Endodermal cell (in vitro differentiated cells): Measurements from ENCODE around the gene FGF5. TPM values are rescaled to one million over a fixed set of nuclear protein-coding genes. Genes with fewer than 3 reads are reported as not detected.

Source experiments
- DNase-seq: peaks from one replicate; pipeline ENCODE4 v3.0.0-alpha.2; 2017
- H3K27ac ChIP-seq: 2 replicates; pipeline ENCODE4 v1.5.1; 2013; ENCODE audit warnings: mild to moderate bottlenecking, low read depth, low read length, moderate library complexity
- H3K27me3 ChIP-seq: 2 replicates; pipeline ENCODE4 v1.6.1; 2013; ENCODE audit warnings: mild to moderate bottlenecking, low read length, moderate library complexity; ENCODE audit not compliant: insufficient read depth, control insufficient read depth, poor library complexity, severe bottlenecking
- H3K36me3 ChIP-seq: 2 replicates; pipeline ENCODE4 v1.7.0; 2013; ENCODE audit warnings: mild to moderate bottlenecking, low read length, moderate library complexity; ENCODE audit not compliant: control insufficient read depth, insufficient read depth
- H3K4me1 ChIP-seq: one replicate; pipeline ENCODE4 v1.7.0; 2013; ENCODE audit warnings: low read length; ENCODE audit not compliant: control insufficient read depth, insufficient read depth
- H3K4me3 ChIP-seq: 2 replicates; pipeline ENCODE4 v1.5.1; 2013; ENCODE audit warnings: mild to moderate bottlenecking, low read length, moderate library complexity
- H3K9ac ChIP-seq: 2 replicates; pipeline ENCODE4 v1.6.1; 2013; ENCODE audit warnings: mild to moderate bottlenecking, low read length, moderate library complexity; ENCODE audit not compliant: poor library complexity, severe bottlenecking; ENCODE audit errors: extremely low read depth
- H3K9me3 ChIP-seq: 2 replicates; pipeline ENCODE4 v1.6.1; 2013; ENCODE audit warnings: mild to moderate bottlenecking, low read length, moderate library complexity; ENCODE audit not compliant: control insufficient read depth
- H3K27ac Mint-ChIP-seq: 2 replicates; pipeline ENCODE4 v1.8.0; 2020; ENCODE audit warnings: mixed read lengths
- H3K27me3 Mint-ChIP-seq: 2 replicates; pipeline ENCODE4 v1.8.0; 2021; ENCODE audit warnings: mild to moderate bottlenecking, mixed read lengths; ENCODE audit not compliant: insufficient read depth
- H3K36me3 Mint-ChIP-seq: 2 replicates; pipeline ENCODE4 v1.8.0; 2020; ENCODE audit warnings: low read depth, mixed read lengths
- H3K4me1 Mint-ChIP-seq: 2 replicates; pipeline ENCODE4 v1.8.0; 2020; ENCODE audit warnings: mixed read lengths
- H3K4me3 Mint-ChIP-seq: 2 replicates; pipeline ENCODE4 v1.8.0; 2020; ENCODE audit warnings: mild to moderate bottlenecking, moderate library complexity, mixed read lengths
- H3K9me3 Mint-ChIP-seq: 2 replicates; pipeline ENCODE4 v1.8.0; 2020; ENCODE audit warnings: mild to moderate bottlenecking, mixed read lengths
- CTCF ChIP-seq: fragments of 200-600 bp; sonication (generic); conservative IDR thresholded peaks from 2 replicates; pipeline ENCODE4 v1.5.0; 2021; ENCODE audit warnings: antibody characterized with exemption, mild to moderate bottlenecking
- WGBS, 2 experiments: methylation state at CpG; one replicate each; pipeline versions ENCODE4 v1.1.5 to v1.1.7; 2013; ENCODE audit warnings: missing lambda C conversion rate in 2 of 2, mixed read lengths in 1 of 2; ENCODE audit not compliant: insufficient coverage in 1 of 2, insufficient read length in 1 of 2; 5-methylcytosine and 5-hydroxymethylcytosine counted together
- total RNA-seq, 2 donors: library from RNA; stranded (reverse); fragmentation: NEBNext Ultra II Directional in 1 of 2; extraction: Animal tissue kit (Norgen Biotek cat#: 25700) in 1 of 2; gene quantifications; 2 replicates in 1 of 2; 3 replicates in 1 of 2; pipeline ENCODE4 v1.2.1, GENCODE V29; 2021

Gene FGF5
- total RNA-seq, 2 donors from 2014 or later = 0.49 to 1.6 TPM

- H3K27ac Mint-ChIP-seq = no peak overlapping the region
- peak; percentile 64 for TF ChIP-seq CTCF
- no peaks in the 10 kb centered on the region for H3K4me1 Mint-ChIP-seq
- no peak for DNase-seq
- no peaks in the 10 kb centered on the region for H3K9me3 Mint-ChIP-seq
- H3K9ac ChIP-seq = no peak overlapping the region
- H3K36me3 ChIP-seq = no peaks in the 10 kb centered on the region
- no peaks in the 10 kb centered on the region for H3K4me1 ChIP-seq
- H3K4me3 Mint-ChIP-seq = no peak overlapping the region
- H3K9me3 ChIP-seq = no peaks in the 10 kb centered on the region
- H3K36me3 Mint-ChIP-seq = no peaks in the 10 kb centered on the region
- peaks cover 75% of the 10 kb centered on the region for H3K27me3 ChIP-seq
- peaks cover 46% of the 10 kb centered on the region for H3K27me3 Mint-ChIP-seq
- no peak overlapping the region for H3K27ac ChIP-seq
- H3K4me3 ChIP-seq = no peak overlapping the region
These were observed 45.3 kb upstream of the FGF5 start for GRCh38 chr4:80221161-80221560.

- Mint-ChIP-seq H3K4me1 (no peaks in the 10 kb centered on the region), H3K36me3 (no peaks in the 10 kb centered on the region), H3K27me3 (peaks cover 32% of the 10 kb centered on the region), H3K4me3 (no peak overlapping the region), H3K27ac (no peak overlapping the region), H3K9me3 (no peaks in the 10 kb centered on the region)
- Histone ChIP-seq H3K9me3 (no peaks in the 10 kb centered on the region), H3K27ac (no peak overlapping the region), H3K36me3 (no peaks in the 10 kb centered on the region), H3K4me3 (no peak overlapping the region), H3K4me1 (no peaks in the 10 kb centered on the region), H3K27me3 (peaks cover 66% of the 10 kb centered on the region), H3K9ac (no peak overlapping the region)
- TF ChIP-seq CTCF = no peak
- no peak for DNase-seq
- WGBS, 2 experiments = 85 to 88% methylated on average over 2 of the region's 2 CpGs
These were observed 40.9 kb upstream of the FGF5 start for GRCh38 chr4:80225595-80225994.

GRCh38 chr4:80226094-80226493 lies 40.4 kb upstream of the FGF5 start:
- Histone ChIP-seq H3K9ac (no peak overlapping the region), H3K36me3 (no peaks in the 10 kb centered on the region), H3K4me3 (no peak overlapping the region), H3K9me3 (no peaks in the 10 kb centered on the region), H3K27ac (no peak overlapping the region), H3K4me1 (no peaks in the 10 kb centered on the region), H3K27me3 (peaks cover 65% of the 10 kb centered on the region)
- no peaks in the 10 kb centered on the region for H3K36me3 Mint-ChIP-seq
- no peaks in the 10 kb centered on the region for H3K9me3 Mint-ChIP-seq
- no peaks in the 10 kb centered on the region for H3K4me1 Mint-ChIP-seq
- WGBS, 2 experiments = 43 to 49% methylated on average over 2 of the region's 2 CpGs
- H3K4me3 Mint-ChIP-seq = no peak overlapping the region
- no peak for DNase-seq
- no peak for TF ChIP-seq CTCF
- H3K27ac Mint-ChIP-seq = no peak overlapping the region
- peaks cover 30% of the 10 kb centered on the region for H3K27me3 Mint-ChIP-seq
